Mesothelial cell of epicardium (in vitro differentiated cells): ENCODE results near the gene FRMPD4. TPM values are rescaled to one million over a fixed set of nuclear protein-coding genes. Genes with fewer than 3 reads are reported as not detected.

Source experiments
- DNase-seq, 2 experiments: peaks; one replicate each; pipeline ENCODE4 v3.0.0; 2021; ENCODE audit warnings: low spot score in 2 of 2; ENCODE audit not compliant: unreplicated experiment in 2 of 2
- H3K27ac Mint-ChIP-seq: 2 replicates; pipeline ENCODE4 v1.8.0; 2021; ENCODE audit warnings: mixed read lengths
- H3K27me3 Mint-ChIP-seq: 2 replicates; pipeline ENCODE4 v1.8.0; 2021; ENCODE audit warnings: low read depth, mixed read lengths
- H3K36me3 Mint-ChIP-seq: 2 replicates; pipeline ENCODE4 v1.8.0; 2021; ENCODE audit warnings: mixed read lengths
- H3K4me1 Mint-ChIP-seq: 2 replicates; pipeline ENCODE4 v1.8.0; 2021; ENCODE audit warnings: mixed read lengths
- H3K4me3 Mint-ChIP-seq: 2 replicates; pipeline ENCODE4 v1.8.0; 2021; ENCODE audit warnings: mild to moderate bottlenecking, moderate library complexity, mixed read lengths
- H3K9me3 Mint-ChIP-seq: 2 replicates; pipeline ENCODE4 v1.8.0; 2021; ENCODE audit warnings: mixed read lengths
- total RNA-seq: library from RNA; stranded (reverse); gene quantifications from 3 replicates; pipeline ENCODE4 v1.2.1, GENCODE V29; 2021
- TF ChIP-seq, protein P1 (sequence below): fragments of 200-600 bp; sonication (generic); IDR thresholded peaks from one replicate; pipeline ENCODE4 v1.5.0; 2021; ENCODE audit warnings: antibody characterized with exemption; ENCODE audit not compliant: unreplicated experiment

Gene FRMPD4
- total RNA-seq, 1 donor from 2014 or later = not detected

DNA sequence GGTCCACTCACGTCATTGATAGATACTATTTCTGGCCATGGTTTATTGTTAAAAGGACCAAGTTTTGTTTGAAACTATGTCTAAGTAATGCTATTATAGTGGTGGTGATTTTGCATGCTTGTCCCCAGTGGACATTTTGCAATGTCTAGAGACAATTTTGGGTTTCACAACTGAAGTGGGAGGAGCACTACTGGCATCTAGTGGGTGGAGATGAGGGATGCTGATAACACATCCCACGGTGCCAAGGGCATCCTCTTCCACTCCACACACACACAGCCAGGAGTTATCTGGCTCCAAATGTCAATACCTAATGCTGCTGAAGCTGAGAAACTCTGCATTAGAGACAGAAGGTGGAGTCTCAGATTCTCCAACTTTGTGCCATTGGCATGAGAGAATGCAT is 131.2 kb downstream of the FRMPD4 start:
- Mint-ChIP-seq H3K9me3 (peaks cover 6% of the 10 kb centered on the region), H3K4me3 (no peak overlapping the region), H3K27me3 (peaks cover 2% of the 10 kb centered on the region), H3K27ac (no peak overlapping the region), H3K36me3 (no peaks in the 10 kb centered on the region), H3K4me1 (no peaks in the 10 kb centered on the region)
- no peak for DNase-seq
- TF ChIP-seq, protein P1, sequence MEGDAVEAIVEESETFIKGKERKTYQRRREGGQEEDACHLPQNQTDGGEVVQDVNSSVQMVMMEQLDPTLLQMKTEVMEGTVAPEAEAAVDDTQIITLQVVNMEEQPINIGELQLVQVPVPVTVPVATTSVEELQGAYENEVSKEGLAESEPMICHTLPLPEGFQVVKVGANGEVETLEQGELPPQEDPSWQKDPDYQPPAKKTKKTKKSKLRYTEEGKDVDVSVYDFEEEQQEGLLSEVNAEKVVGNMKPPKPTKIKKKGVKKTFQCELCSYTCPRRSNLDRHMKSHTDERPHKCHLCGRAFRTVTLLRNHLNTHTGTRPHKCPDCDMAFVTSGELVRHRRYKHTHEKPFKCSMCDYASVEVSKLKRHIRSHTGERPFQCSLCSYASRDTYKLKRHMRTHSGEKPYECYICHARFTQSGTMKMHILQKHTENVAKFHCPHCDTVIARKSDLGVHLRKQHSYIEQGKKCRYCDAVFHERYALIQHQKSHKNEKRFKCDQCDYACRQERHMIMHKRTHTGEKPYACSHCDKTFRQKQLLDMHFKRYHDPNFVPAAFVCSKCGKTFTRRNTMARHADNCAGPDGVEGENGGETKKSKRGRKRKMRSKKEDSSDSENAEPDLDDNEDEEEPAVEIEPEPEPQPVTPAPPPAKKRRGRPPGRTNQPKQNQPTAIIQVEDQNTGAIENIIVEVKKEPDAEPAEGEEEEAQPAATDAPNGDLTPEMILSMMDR = no peak

DNA sequence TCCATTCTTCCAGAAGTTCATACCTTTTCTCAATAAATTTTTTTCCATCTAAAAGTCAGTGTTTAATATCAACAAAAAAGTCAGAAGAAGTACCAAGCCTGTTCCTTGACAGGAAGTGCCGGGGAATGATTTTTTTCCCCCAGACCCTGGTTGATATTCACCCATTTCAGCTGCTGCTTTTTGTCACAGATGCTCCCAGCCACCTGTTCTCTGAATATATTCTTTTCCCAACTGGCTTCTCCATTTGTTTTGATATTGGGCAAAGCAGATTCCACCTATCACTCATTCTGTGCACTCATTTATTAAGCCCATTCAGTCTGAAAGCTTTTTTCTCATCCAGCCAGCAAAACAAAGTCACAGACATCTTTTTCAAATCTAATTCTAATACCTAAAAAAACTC is 139.9 kb downstream of the FRMPD4 start:
- peaks cover 34% of the 10 kb centered on the region for H3K9me3 Mint-ChIP-seq
- H3K36me3 Mint-ChIP-seq = no peaks in the 10 kb centered on the region
- no peaks in the 10 kb centered on the region for H3K4me1 Mint-ChIP-seq
- no peak overlapping the region for H3K27ac Mint-ChIP-seq
- H3K4me3 Mint-ChIP-seq = no peak overlapping the region
- TF ChIP-seq, protein P1 = no peak
- H3K27me3 Mint-ChIP-seq = peaks cover 3% of the 10 kb centered on the region
- no peak for DNase-seq

DNA sequence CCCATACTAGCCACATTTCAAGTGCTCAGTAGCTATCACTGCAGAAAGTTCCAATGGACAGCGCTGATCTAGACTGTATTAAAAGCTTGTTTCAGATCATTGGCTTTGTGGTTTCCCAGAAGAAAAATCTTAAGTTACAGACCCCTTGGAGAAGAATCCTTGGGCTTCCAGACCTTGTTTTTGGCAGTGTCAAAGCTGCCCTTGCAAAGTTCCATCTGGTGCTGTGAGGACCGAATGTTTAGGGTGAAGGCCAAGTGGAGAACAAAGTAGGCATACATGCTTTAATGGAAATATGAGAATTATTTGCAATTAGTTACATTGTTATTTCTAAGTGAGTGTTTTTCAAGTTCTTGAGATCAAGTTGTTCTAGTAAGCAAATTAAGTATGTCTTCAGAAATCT is 144.7 kb downstream of the FRMPD4 start:
- H3K9me3 Mint-ChIP-seq = peaks cover 43% of the 10 kb centered on the region
- no peak overlapping the region for H3K4me3 Mint-ChIP-seq
- TF ChIP-seq, protein P1 = no peak
- H3K4me1 Mint-ChIP-seq = no peaks in the 10 kb centered on the region
- H3K27me3 Mint-ChIP-seq = peaks cover 4% of the 10 kb centered on the region
- H3K36me3 Mint-ChIP-seq = no peaks in the 10 kb centered on the region
- H3K27ac Mint-ChIP-seq = no peak overlapping the region
- no peak for DNase-seq

DNA sequence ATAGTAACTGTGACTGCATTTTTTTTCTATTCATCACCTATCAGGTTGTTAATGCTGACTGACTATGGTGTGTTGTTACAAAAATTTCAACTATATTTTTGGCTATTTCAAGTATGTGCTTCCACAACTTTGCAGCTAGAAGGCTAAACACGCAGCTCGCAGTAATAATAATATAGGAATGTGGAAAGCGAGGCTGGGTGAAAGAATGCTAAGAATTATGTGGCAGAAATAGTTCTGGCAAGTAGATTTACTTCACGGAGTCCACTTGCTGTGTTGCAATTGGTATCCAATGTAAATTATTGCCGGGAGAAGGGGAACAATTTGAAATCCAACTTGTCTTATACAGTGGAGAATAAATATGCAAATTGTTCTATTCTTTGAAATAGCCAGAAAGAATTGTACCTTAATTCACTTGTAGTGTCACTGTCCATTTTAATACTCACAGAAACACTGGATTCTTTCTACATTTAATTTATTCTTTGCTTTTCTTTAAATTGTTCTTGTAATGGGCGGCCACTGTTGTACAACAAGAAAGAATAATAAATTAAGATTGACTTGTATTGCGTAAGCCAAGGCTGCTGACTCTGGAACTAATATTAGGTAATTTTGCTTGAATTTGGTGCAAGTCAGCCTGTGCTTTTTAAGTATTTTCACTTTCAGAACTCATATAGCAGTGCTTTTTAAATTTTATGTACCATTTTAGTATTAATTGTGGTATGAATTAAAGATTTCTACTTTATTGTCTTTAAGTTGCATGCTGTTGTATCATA is 154.9 kb downstream of the FRMPD4 start:
- Mint-ChIP-seq H3K4me3 (no peak overlapping the region), H3K27ac (no peak overlapping the region), H3K27me3 (peaks cover 2% of the 10 kb centered on the region), H3K4me1 (peaks cover 8% of the 10 kb centered on the region), H3K9me3 (peaks cover 33% of the 10 kb centered on the region), H3K36me3 (no peaks in the 10 kb centered on the region)
- DNase-seq = no peak
- TF ChIP-seq, protein P1 = no peak

DNA sequence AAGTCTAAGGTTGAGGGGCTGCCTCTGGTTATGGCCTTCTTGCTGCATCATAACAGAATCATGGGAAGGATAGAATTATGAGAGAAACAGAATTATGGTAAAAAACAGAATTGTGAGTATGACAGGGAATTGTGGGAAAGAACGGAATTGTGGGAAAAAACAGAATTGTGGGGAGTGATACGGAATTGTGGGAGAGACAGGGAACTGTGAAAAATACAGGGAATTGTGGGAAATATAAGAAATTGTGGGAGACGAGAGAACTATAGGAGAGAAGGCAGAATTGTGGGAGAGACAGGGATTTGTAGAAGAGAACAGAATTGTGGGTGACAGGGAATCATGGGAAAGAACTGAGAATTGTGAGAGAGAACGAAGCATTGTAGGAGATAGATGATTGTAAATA is 159.1 kb downstream of the FRMPD4 start:
- Mint-ChIP-seq H3K9me3 (peaks cover 34% of the 10 kb centered on the region), H3K27me3 (peaks cover 13% of the 10 kb centered on the region), H3K4me3 (no peak overlapping the region), H3K27ac (no peak overlapping the region), H3K4me1 (peaks cover 8% of the 10 kb centered on the region), H3K36me3 (no peaks in the 10 kb centered on the region)
- TF ChIP-seq, protein P1 = no peak
- DNase-seq = no peak

DNA sequence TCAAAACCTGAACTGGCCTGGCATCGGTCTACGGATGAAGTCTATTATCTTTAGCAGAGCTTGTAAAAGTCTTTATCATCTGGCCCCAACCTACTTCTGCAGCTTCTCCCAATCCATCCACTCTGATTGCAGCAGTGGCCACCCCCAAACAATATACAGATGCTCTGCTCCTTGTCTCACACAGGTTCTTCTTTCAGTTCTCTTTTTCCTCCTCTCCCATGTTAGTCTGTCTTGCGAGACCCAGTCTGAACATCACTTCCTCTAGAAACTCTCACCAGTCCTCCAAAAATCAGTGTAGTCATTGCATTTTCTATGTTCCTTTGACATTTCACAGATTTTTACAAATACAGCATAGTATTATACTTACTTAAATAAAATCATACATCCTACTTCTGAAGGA is 163.0 kb downstream of the FRMPD4 start:
- peaks cover 36% of the 10 kb centered on the region for H3K9me3 Mint-ChIP-seq
- H3K36me3 Mint-ChIP-seq = no peaks in the 10 kb centered on the region
- H3K4me3 Mint-ChIP-seq = no peak overlapping the region
- TF ChIP-seq, protein P1 = no peak
- H3K27ac Mint-ChIP-seq = no peak overlapping the region
- H3K27me3 Mint-ChIP-seq = peaks cover 13% of the 10 kb centered on the region
- H3K4me1 Mint-ChIP-seq = no peaks in the 10 kb centered on the region
- DNase-seq = no peak
